ENCODE data around the gene CAVIN2. TPM values are rescaled to one million over a fixed set of nuclear protein-coding genes. Genes with fewer than 3 reads are reported as not detected.
"Not testable (repeated sequence)": the region's sequence is repeated elsewhere in the genome, so short reads cannot be mapped to it uniquely, and the experiment has no call there.

The CAVIN2 gene
- total RNA-seq, 1 donor from 2014 or later = 182 TPM

DNA sequence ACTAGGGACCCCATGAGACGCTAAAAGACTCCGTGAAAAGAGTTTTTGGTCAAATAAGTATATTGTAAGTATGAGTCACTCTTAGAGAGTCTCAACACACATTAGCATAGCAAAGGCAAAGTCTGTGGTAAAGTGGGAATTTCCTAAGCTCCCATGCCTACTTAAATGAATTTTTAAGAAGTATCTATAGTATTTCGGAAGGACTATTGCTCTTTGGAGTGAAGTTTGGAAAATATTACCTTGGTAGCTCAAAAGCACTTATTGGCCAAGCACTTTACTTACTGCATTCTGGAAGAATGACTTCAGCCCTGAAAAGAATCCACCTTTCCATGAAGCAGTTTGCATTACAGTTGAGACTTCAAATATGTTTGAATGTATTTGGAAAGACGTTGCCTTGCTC, 57.1 kb downstream of the CAVIN2 start:
- Histone ChIP-seq H3K27me3 (ENCODE audit: low read depth) (no peaks in the 10 kb centered on the region), H3K27ac (no peak overlapping the region), H3K9me3 (no peaks in the 10 kb centered on the region), H3K4me1 (no peaks in the 10 kb centered on the region), H3K4me3 (no peak overlapping the region), H3K36me3 (no peaks in the 10 kb centered on the region)
- DNase-seq (no peak), ATAC-seq (peak in 1 of 2 donors; percentile 65)
- intact Hi-C loops (cut with DNase I) = no loop called here
- TF ChIP-seq, protein P1, sequence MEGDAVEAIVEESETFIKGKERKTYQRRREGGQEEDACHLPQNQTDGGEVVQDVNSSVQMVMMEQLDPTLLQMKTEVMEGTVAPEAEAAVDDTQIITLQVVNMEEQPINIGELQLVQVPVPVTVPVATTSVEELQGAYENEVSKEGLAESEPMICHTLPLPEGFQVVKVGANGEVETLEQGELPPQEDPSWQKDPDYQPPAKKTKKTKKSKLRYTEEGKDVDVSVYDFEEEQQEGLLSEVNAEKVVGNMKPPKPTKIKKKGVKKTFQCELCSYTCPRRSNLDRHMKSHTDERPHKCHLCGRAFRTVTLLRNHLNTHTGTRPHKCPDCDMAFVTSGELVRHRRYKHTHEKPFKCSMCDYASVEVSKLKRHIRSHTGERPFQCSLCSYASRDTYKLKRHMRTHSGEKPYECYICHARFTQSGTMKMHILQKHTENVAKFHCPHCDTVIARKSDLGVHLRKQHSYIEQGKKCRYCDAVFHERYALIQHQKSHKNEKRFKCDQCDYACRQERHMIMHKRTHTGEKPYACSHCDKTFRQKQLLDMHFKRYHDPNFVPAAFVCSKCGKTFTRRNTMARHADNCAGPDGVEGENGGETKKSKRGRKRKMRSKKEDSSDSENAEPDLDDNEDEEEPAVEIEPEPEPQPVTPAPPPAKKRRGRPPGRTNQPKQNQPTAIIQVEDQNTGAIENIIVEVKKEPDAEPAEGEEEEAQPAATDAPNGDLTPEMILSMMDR (IDR thresholded peaks at IDR 0.05) = no peak

DNA sequence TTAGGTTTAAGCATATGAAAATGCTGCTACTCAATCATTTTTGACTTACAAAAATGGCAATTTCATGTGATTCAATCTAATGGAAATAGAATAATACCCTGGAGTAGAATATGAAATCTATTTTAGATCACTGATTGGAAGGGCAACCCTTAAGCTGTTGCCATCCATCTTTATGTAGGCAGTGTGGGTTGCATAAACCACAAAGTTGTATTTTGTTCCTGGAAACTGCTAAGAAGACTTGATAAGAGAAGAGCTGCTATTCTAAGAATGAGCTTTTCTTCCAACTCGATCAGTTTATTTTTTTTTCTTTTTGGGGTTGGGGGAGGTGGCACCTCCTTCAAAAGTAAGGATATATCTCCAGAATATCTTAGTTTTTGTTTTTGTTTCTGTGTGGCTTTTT, 60.2 kb downstream of the CAVIN2 start:
- Histone ChIP-seq H3K27ac (no peak overlapping the region), H3K9me3 (no peaks in the 10 kb centered on the region), H3K4me3 (no peak overlapping the region), H3K4me1 (no peaks in the 10 kb centered on the region), H3K27me3 (ENCODE audit: low read depth) (no peaks in the 10 kb centered on the region), H3K36me3 (no peaks in the 10 kb centered on the region)
- intact Hi-C loops (cut with DNase I) = no loop called here
- ATAC-seq (no peak), DNase-seq (no peak)
- TF ChIP-seq, protein P1 (IDR thresholded peaks at IDR 0.05) = no peak

DNA sequence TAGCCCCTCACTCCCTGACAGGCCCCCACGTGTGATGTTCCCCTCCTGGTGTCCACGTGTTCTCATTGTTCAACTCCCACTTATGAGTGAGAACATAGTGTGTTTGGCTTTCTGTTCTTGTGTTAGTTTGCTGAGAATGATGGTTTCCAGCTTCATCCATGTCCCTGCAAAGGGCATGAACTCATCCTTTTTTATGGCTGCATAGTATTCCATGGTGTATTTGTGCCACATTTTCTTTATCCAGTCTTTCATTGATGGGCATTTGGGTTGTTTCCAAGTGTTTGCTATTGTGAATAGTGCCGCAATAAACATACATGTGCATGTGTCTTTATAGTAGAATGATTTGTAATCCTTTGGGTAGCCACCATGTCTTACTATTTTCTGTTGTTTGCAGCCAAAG, 61.2 kb downstream of the CAVIN2 start:
- H3K9me3 ChIP-seq; DNase-seq; H3K4me3 ChIP-seq; H3K27ac ChIP-seq; ATAC-seq; intact Hi-C loops (cut with DNase I); H3K27me3 ChIP-seq (ENCODE audit: low read depth); H3K4me1 ChIP-seq; H3K36me3 ChIP-seq: not testable (repeated sequence)

Other genes with a start within 250 kb of the CAVIN2 start
- gene NABP1, start 169.0 kb downstream of the CAVIN2 start, total RNA-seq = 48.6 TPM

Data from lower lobe of right lung (tissue), 2 donors.